Esophagus squamous epithelium (tissue), 5 donors: Measurements from ENCODE around the gene ANKRD28. TPM values are rescaled to one million over a fixed set of nuclear protein-coding genes. Genes with fewer than 3 reads are reported as not detected.

ENCODE experiments used
- DNase-seq: peaks from one replicate; lab custom pipeline; 2025; lab: John Stamatoyannopoulos, UW
- H3K27ac ChIP-seq, 4 donors: fragments of 200-600 bp; sonication (generic); one replicate each; pipeline ENCODE4 v1.5.1; 2016 to 2019; ENCODE audit warnings: mild to moderate bottlenecking in 1 of 4
- H3K27me3 ChIP-seq, 4 donors: fragments of 200-600 bp; sonication (generic); 1 replicate in 3 of 4; 2 replicates in 1 of 4; pipeline versions ENCODE4 v1.5.1 to v1.6.0; 2017 to 2021; ENCODE audit warnings: antibody characterized with exemption in 1 of 4
- H3K36me3 ChIP-seq, 3 donors: fragments of 200-600 bp; sonication (generic); one replicate each; pipeline ENCODE4 v1.5.1; 2016 to 2019
- H3K4me1 ChIP-seq, 3 donors: fragments of 200-600 bp; sonication (generic); one replicate each; pipeline ENCODE4 v1.5.1; 2017 to 2019
- H3K4me3 ChIP-seq, 4 donors: fragments of 200-600 bp; sonication (generic); 1 replicate in 3 of 4; 2 replicates in 1 of 4; pipeline ENCODE4 v1.5.1; 2016 to 2019; ENCODE audit warnings: mild to moderate bottlenecking in 2 of 4, moderate library complexity in 1 of 4
- H3K9me3 ChIP-seq, 3 donors: fragments of 200-600 bp; sonication (generic); one replicate each; pipeline ENCODE4 v1.5.1; 2016 to 2019
- POLR2A ChIP-seq, 4 donors: fragments of 450-650 bp; IDR thresholded peaks; one replicate each; pipeline ENCODE4 v1.6.1; 2017; ENCODE audit warnings: antibody characterized with exemption in 4 of 4, mild to moderate bottlenecking in 4 of 4, moderate library complexity in 3 of 4
- WGBS, 2 donors: methylation state at CpG; one replicate each; pipeline ENCODE4 v1.1.5; 2018; 5-methylcytosine and 5-hydroxymethylcytosine counted together
- intact Hi-C: fragments of 100-400 bp; cut with DNase I; formaldehyde crosslinking; loops from one replicate; pipeline ENCODE4 v1.15.0; 2022
- total RNA-seq, 4 donors: library from RNA; depleted of rRNA; stranded (reverse); fragments of >200 nt; gene quantifications; one replicate each; pipeline ENCODE4 v1.1.0, GENCODE V29; 2016
- TF ChIP-seq, protein P1 (sequence below), 6 experiments: fragments of 450-650 bp in 4 of 6; fragments of 200-600 bp in 2 of 6; sonication (generic) in 2 of 6; IDR thresholded peaks; one replicate each; pipeline ENCODE4 v1.5.1; 2016 to 2019; ENCODE audit warnings: antibody characterized with exemption in 6 of 6, mild to moderate bottlenecking in 4 of 6, moderate library complexity in 4 of 6
- donor health status: DM: yes; HTN: yes; CAD: no.

ANKRD28 gene
- total RNA-seq, 4 donors from 2014 or later = 20.8 to 49.6 (median 31.8) TPM

DNA sequence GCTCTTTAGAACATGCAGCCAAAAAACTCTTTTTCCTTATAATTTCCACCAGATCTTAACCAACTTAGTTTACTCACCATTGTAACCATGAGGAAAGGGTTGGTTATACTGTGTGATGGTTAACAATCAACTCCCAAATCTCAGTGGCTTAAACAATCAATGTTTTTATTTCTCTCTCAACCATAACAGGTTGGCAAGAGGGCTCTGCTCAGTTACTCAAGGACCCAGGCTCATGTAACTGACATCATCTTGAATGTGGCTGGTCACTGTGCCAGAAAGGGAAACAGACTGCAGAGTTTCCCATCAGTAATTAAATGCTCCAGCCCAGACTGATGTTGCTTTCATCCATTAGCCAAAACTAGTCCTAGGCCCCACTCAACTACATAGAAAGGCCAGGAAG lies 69.0 kb downstream of the ANKRD28 start:
- Histone ChIP-seq H3K4me1 (peaks cover 0 to 13% (median 0%) of the 10 kb centered on the region in 3 donors), H3K27ac (no peak overlapping the region), H3K4me3 (no peak overlapping the region), H3K27me3 (no peaks in the 10 kb centered on the region), H3K36me3 (peaks cover 0 to 68% (median 0%) of the 10 kb centered on the region in 3 donors), H3K9me3 (no peaks in the 10 kb centered on the region)
- TF ChIP-seq POLR2A (IDR thresholded peaks at IDR 0.05) = no peak
- TF ChIP-seq, protein P1, sequence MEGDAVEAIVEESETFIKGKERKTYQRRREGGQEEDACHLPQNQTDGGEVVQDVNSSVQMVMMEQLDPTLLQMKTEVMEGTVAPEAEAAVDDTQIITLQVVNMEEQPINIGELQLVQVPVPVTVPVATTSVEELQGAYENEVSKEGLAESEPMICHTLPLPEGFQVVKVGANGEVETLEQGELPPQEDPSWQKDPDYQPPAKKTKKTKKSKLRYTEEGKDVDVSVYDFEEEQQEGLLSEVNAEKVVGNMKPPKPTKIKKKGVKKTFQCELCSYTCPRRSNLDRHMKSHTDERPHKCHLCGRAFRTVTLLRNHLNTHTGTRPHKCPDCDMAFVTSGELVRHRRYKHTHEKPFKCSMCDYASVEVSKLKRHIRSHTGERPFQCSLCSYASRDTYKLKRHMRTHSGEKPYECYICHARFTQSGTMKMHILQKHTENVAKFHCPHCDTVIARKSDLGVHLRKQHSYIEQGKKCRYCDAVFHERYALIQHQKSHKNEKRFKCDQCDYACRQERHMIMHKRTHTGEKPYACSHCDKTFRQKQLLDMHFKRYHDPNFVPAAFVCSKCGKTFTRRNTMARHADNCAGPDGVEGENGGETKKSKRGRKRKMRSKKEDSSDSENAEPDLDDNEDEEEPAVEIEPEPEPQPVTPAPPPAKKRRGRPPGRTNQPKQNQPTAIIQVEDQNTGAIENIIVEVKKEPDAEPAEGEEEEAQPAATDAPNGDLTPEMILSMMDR (IDR thresholded peaks at IDR 0.05) = no peak
- intact Hi-C loops = no loop called here
- DNase-seq = no peak

DNA sequence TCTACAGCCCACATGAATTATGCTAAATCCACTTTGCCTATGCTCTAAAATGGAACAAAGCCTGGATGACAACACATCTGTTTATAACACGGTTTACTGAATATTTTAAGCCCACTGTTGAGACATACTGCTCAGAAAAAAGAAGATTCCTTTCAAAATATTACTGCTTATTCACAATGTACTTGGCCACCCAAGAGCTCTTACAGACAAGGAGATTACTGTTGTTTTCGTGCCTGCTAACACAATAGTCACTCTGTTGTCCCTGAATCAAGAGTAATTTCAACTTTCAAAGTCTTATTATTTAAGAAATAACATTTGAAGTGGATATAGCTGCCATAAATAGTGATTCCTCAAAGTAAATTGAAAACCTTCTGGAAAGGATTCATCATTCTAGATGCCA lies 70.9 kb downstream of the ANKRD28 start:
- Histone ChIP-seq H3K9me3 (no peaks in the 10 kb centered on the region), H3K4me1 (peaks cover 0 to 13% (median 0%) of the 10 kb centered on the region in 3 donors), H3K27ac (no peak overlapping the region), H3K36me3 (peaks cover 0 to 69% (median 5%) of the 10 kb centered on the region in 3 donors), H3K27me3 (no peaks in the 10 kb centered on the region), H3K4me3 (no peak overlapping the region)
- DNase-seq = no peak
- intact Hi-C loops = no loop called here
- WGBS, 2 donors = 58 to 78% methylated on average over 2 of the region's 2 CpGs
- no peak for TF ChIP-seq POLR2A (IDR thresholded peaks at IDR 0.05)

DNA sequence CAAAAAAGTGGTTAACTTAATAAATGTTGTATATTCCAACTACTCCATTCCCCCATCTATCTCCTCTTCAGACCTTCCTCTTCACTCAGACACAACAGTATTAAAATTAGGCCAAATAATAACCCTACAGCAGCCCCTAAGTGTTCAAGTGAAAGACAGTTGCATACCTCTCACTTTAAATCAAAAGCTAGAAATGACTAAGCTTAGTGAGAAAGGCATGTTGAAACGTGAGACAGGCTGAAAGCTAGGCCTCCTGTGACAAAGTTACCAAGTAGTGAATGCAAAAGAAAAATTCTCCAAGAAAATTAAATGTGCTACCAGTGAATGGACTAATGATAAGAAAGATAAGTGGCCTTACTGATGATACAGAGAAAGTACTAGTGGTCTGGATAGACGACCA lies 71.7 kb downstream of the ANKRD28 start:
- Histone ChIP-seq H3K9me3 (no peaks in the 10 kb centered on the region), H3K27me3 (no peaks in the 10 kb centered on the region), H3K4me3 (no peak overlapping the region), H3K4me1 (peaks cover 0 to 13% (median 0%) of the 10 kb centered on the region in 3 donors), H3K36me3 (peaks cover 0 to 69% (median 5%) of the 10 kb centered on the region in 3 donors), H3K27ac (peak overlapping the region in 3 of 4 donors; percentile 14 to 44 (median 26))
- intact Hi-C loops = no loop called here
- DNase-seq = no peak
- 25 to 36% methylated on average over 2 of the region's 2 CpGs for WGBS, 2 donors
- TF ChIP-seq POLR2A (IDR thresholded peaks at IDR 0.05) = no peak
- TF ChIP-seq, protein P1 (IDR thresholded peaks at IDR 0.05) = no peak

DNA sequence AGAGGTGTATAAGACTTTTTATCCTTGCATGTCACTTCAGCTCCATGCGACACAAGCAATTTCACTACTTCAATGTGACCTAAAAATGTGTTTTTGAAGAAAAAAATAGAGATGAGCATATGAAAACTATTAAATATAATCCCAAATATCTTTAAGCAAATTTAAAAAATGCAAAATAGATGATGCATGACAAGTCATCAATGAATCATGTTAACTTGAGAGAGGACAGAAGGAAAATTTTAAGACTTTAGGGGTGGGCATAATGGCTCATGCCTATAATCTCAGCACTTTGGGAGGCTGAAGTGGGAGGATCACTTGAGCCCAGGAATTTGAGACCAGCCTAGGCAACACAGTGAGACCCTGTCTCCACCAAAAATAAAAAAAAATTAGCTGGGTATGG lies 73.3 kb downstream of the ANKRD28 start:
- TF ChIP-seq, protein P1 (IDR thresholded peaks at IDR 0.05) = no peak
- TF ChIP-seq POLR2A (IDR thresholded peaks at IDR 0.05) = no peak
- Histone ChIP-seq H3K27me3 (no peaks in the 10 kb centered on the region), H3K36me3 (peaks cover 0 to 74% (median 8%) of the 10 kb centered on the region in 3 donors), H3K4me1 (peaks cover 0 to 13% (median 0%) of the 10 kb centered on the region in 3 donors), H3K4me3 (no peak overlapping the region), H3K9me3 (no peaks in the 10 kb centered on the region), H3K27ac (no peak overlapping the region)
- no peak for DNase-seq
- intact Hi-C loops = no loop called here
- 94% methylated on average over 1 of the region's 1 CpG for WGBS, 2 donors

DNA sequence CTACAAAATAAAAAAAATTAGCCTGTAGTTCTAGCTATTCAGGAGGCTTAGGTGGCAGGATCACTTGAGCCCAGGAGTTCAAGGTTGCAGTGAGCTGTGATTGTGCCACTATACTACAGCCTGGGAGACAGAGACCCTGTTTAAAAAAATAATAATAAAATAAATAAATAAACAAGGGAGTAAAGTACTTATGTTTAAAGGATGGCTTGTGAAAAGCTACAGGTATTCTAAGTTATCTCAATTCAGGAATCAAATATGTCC lies 74.2 kb downstream of the ANKRD28 start:
- H3K36me3 ChIP-seq = peaks cover 0 to 70% (median 8%) of the 10 kb centered on the region in 3 donors
- no peaks in the 10 kb centered on the region for H3K9me3 ChIP-seq
- H3K4me3 ChIP-seq = no peak overlapping the region
- DNase-seq = no peak
- H3K27me3 ChIP-seq = no peaks in the 10 kb centered on the region
- H3K4me1 ChIP-seq = peaks cover 0 to 13% (median 0%) of the 10 kb centered on the region in 3 donors
- TF ChIP-seq, protein P1 (IDR thresholded peaks at IDR 0.05) = no peak
- no peak for TF ChIP-seq POLR2A (IDR thresholded peaks at IDR 0.05)
- intact Hi-C loops = no loop called here
- no peak overlapping the region for H3K27ac ChIP-seq
